ENCODE results near the gene MRPL17. TPM values are rescaled to one million over a fixed set of nuclear protein-coding genes. Genes with fewer than 3 reads are reported as not detected.

The MRPL17 gene
- total and polyA plus RNA-seq, 2 experiments from 2014 or later: 26.7 to 81.8 TPM

DNA sequence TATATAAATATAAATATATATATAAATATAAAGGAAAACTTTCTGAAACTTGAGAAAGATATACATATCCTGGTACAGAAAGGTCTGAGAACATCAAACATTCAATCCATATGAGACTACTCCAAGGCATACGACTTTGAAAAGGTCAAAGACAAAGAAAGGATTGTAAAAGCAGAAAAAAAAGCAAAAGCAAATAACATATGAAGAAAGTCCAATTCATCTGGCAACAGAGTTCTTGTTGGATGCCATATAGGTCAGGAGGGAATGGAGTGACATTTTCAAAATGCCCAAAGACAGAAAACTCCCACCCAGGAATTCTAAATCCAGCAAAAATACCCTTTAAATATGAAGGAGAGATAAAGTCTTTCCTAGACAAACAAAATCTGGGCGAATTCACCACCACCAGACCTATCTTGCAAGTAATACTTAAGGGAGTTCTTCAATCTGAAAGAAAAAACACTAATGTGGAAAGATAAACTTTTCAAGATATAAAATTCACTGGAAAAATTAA, 42.3 kb upstream of the MRPL17 start:
- no peaks in the 10 kb centered on the region for H3K36me3 Mint-ChIP-seq (ENCODE audit: low read depth)
- no peaks in the 10 kb centered on the region for H3K36me3 ChIP-seq (ENCODE audit: insufficient read depth)
- no peaks in the 10 kb centered on the region; the same call in 2 of the 3 replicates for H3K9me3 Mint-ChIP-seq
- no peak overlapping the region for H2AFZ ChIP-seq
- no peak overlapping the region for H3K4me2 ChIP-seq
- no peak overlapping the region for H3K27ac ChIP-seq (ENCODE audit: low read depth)
- no peaks in the 10 kb centered on the region for H3K4me1 ChIP-seq (ENCODE audit: insufficient read depth)
- H4K20me1 ChIP-seq (replicated peaks; ENCODE audit: insufficient read depth): no peaks in the 10 kb centered on the region
- DNase-seq (ENCODE audit: low spot score): no peak
- no peaks in the 10 kb centered on the region for H3K4me1 Mint-ChIP-seq
- H3K27me3 Mint-ChIP-seq (ENCODE audit: insufficient read depth, low read depth, poor library complexity): peaks cover 3% of the 10 kb centered on the region
- no peaks in the 10 kb centered on the region for H3F3A ChIP-seq (replicated peaks; ENCODE audit: low read depth)
- H3K27ac Mint-ChIP-seq: no peak overlapping the region
- TF ChIP-seq EZH2phosphoT487 (IDR thresholded peaks at IDR 0.05; ENCODE audit: unreplicated experiment) (no peak), ZNF114 (CRISPR knock-in tag; IDR thresholded peaks at IDR 0.05) (no peak), ZNF331 (CRISPR knock-in tag; IDR thresholded peaks at IDR 0.05; ENCODE audit: low read depth) (no peak), EZH2 (IDR thresholded peaks at IDR 0.05; ENCODE audit: low read depth, unreplicated experiment) (no peak), CREB1 (CRISPR knock-in tag; IDR thresholded peaks at IDR 0.05; ENCODE audit: low read depth) (no peak), STAT1 (IDR thresholded peaks at IDR 0.05; ENCODE audit: unreplicated experiment) (no peak), POLR2AphosphoS5 (IDR thresholded peaks at IDR 0.05; ENCODE audit: low read depth) (no peak), JUNB (IDR thresholded peaks at IDR 0.05; ENCODE audit: unreplicated experiment) (no peak), NANOG (IDR thresholded peaks at IDR 0.05; ENCODE audit: borderline replicate concordance) (no peak)
- TF ChIP-seq, protein P1, sequence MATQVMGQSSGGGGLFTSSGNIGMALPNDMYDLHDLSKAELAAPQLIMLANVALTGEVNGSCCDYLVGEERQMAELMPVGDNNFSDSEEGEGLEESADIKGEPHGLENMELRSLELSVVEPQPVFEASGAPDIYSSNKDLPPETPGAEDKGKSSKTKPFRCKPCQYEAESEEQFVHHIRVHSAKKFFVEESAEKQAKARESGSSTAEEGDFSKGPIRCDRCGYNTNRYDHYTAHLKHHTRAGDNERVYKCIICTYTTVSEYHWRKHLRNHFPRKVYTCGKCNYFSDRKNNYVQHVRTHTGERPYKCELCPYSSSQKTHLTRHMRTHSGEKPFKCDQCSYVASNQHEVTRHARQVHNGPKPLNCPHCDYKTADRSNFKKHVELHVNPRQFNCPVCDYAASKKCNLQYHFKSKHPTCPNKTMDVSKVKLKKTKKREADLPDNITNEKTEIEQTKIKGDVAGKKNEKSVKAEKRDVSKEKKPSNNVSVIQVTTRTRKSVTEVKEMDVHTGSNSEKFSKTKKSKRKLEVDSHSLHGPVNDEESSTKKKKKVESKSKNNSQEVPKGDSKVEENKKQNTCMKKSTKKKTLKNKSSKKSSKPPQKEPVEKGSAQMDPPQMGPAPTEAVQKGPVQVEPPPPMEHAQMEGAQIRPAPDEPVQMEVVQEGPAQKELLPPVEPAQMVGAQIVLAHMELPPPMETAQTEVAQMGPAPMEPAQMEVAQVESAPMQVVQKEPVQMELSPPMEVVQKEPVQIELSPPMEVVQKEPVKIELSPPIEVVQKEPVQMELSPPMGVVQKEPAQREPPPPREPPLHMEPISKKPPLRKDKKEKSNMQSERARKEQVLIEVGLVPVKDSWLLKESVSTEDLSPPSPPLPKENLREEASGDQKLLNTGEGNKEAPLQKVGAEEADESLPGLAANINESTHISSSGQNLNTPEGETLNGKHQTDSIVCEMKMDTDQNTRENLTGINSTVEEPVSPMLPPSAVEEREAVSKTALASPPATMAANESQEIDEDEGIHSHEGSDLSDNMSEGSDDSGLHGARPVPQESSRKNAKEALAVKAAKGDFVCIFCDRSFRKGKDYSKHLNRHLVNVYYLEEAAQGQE (IDR thresholded peaks at IDR 0.05; ENCODE audit: unreplicated experiment): no peak
- TF ChIP-seq, protein P2, sequence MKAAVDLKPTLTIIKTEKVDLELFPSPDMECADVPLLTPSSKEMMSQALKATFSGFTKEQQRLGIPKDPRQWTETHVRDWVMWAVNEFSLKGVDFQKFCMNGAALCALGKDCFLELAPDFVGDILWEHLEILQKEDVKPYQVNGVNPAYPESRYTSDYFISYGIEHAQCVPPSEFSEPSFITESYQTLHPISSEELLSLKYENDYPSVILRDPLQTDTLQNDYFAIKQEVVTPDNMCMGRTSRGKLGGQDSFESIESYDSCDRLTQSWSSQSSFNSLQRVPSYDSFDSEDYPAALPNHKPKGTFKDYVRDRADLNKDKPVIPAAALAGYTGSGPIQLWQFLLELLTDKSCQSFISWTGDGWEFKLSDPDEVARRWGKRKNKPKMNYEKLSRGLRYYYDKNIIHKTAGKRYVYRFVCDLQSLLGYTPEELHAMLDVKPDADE (IDR thresholded peaks at IDR 0.05): no peak
- TF ChIP-seq, protein P3, sequence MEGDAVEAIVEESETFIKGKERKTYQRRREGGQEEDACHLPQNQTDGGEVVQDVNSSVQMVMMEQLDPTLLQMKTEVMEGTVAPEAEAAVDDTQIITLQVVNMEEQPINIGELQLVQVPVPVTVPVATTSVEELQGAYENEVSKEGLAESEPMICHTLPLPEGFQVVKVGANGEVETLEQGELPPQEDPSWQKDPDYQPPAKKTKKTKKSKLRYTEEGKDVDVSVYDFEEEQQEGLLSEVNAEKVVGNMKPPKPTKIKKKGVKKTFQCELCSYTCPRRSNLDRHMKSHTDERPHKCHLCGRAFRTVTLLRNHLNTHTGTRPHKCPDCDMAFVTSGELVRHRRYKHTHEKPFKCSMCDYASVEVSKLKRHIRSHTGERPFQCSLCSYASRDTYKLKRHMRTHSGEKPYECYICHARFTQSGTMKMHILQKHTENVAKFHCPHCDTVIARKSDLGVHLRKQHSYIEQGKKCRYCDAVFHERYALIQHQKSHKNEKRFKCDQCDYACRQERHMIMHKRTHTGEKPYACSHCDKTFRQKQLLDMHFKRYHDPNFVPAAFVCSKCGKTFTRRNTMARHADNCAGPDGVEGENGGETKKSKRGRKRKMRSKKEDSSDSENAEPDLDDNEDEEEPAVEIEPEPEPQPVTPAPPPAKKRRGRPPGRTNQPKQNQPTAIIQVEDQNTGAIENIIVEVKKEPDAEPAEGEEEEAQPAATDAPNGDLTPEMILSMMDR (conservative IDR thresholded peaks at IDR 0.05; ENCODE audit: low read depth in 2 of 2): no peak
- no peaks in the 10 kb centered on the region for H3K27me3 ChIP-seq (ENCODE audit: insufficient read depth)
- no peak overlapping the region for H3K4me3 Mint-ChIP-seq
- H3K79me2 ChIP-seq (replicated peaks; ENCODE audit: insufficient read depth): no peaks in the 10 kb centered on the region
- H3K9me2 ChIP-seq (ENCODE audit: insufficient read depth): no peaks in the 10 kb centered on the region
- no peak for ATAC-seq
- no peak overlapping the region for H3K4me3 ChIP-seq

Measured in GM23338 (cell line).